Tongue (tissue), 2 donors: ENCODE results near the gene OR3A3. TPM values are rescaled to one million over a fixed set of nuclear protein-coding genes. Genes with fewer than 3 reads are reported as not detected.
"Not testable (repeated sequence)": the region's sequence is repeated elsewhere in the genome, so short reads cannot be mapped to it uniquely, and the experiment has no call there.

Experiments used
- DNase-seq: peaks from one replicate; pipeline ENCODE4 v3.0.0-alpha.2; 2015
- total RNA-seq: library from RNA; depleted of rRNA; stranded (reverse); fragments of >200 nt; gene quantifications from one replicate; pipeline ENCODE4 v1.2.3, GENCODE V29; 2014

The OR3A3 gene
- total RNA-seq: not detected

- no peak for DNase-seq
These were observed at the start of gene OR3A3 for GRCh38 chr17:3411070-3411469. Gene OR3A3, plus strand, starts transcription at chr17:3411370.

GRCh38 chr17:3371167-3371566 is 40.0 kb upstream of the OR3A3 start:
- DNase-seq: not testable (repeated sequence)

GRCh38 chr17:3378321-3378720 is 32.8 kb upstream of the OR3A3 start:
- no peak for DNase-seq

GRCh38 chr17:3381957-3382356 is 29.2 kb upstream of the OR3A3 start:
- no peak for DNase-seq

GRCh38 chr17:3385869-3386816 is 25.0 kb upstream of the OR3A3 start, which contains the start of gene OR3A2:
Gene OR3A2, minus strand, starts transcription at chr17:3386308.
- DNase-seq: peak; percentile 1

- no peak for DNase-seq
These were observed 21.4 kb upstream of the OR3A3 start for GRCh38 chr17:3389791-3390190.

GRCh38 chr17:3397801-3398200 is 13.4 kb upstream of the OR3A3 start:
- DNase-seq: not testable (repeated sequence)

GRCh38 chr17:3398310-3398709 is 12.9 kb upstream of the OR3A3 start, which contains the start of gene OR1E1:
Gene OR1E1, minus strand, starts transcription at chr17:3398410. Its CDS starts 0 bp downstream, at chr17:3398410.
- DNase-seq: no peak

GRCh38 chr17:3400055-3400454 is 11.1 kb upstream of the OR3A3 start:
- peak; percentile 7 for DNase-seq

GRCh38 chr17:3401786-3402185 is 9.4 kb upstream of the OR3A3 start:
- DNase-seq: no peak

- DNase-seq: not testable (repeated sequence)
These were observed 7.3 kb upstream of the OR3A3 start for GRCh38 chr17:3403856-3404255.

- not testable (repeated sequence) for DNase-seq
These were observed 1.0 kb downstream of the OR3A3 start for GRCh38 chr17:3412216-3412615.

- no peak for DNase-seq
These were observed 4.4 kb downstream of the OR3A3 start for GRCh38 chr17:3415610-3416009.

- DNase-seq: no peak
These were observed 7.1 kb downstream of the OR3A3 start for GRCh38 chr17:3418222-3418621.

GRCh38 chr17:3433215-3433614 is 22.0 kb downstream of the OR3A3 start:
- DNase-seq: peak; percentile 5

- DNase-seq: no peak
These were observed 22.6 kb downstream of the OR3A3 start, which contains the start of gene OR1E2 for GRCh38 chr17:3433741-3434140. Gene OR1E2, minus strand, starts transcription at chr17:3433841. Its CDS starts 0 bp downstream, at chr17:3433841.

- no peak for DNase-seq
These were observed 27.2 kb downstream of the OR3A3 start for GRCh38 chr17:3438368-3438767.

GRCh38 chr17:3440451-3440850 is 29.3 kb downstream of the OR3A3 start:
- no peak for DNase-seq

- DNase-seq: no peak
These were observed 36.5 kb downstream of the OR3A3 start for GRCh38 chr17:3447625-3448024.

- no peak for DNase-seq
These were observed 37.0 kb downstream of the OR3A3 start for GRCh38 chr17:3448059-3448665.

GRCh38 chr17:3466355-3466754 is 55.2 kb downstream of the OR3A3 start:
- not testable (repeated sequence) for DNase-seq

- no peak for DNase-seq
These were observed 58.4 kb downstream of the OR3A3 start for GRCh38 chr17:3469529-3469928.

GRCh38 chr17:3471599-3471998 is 60.4 kb downstream of the OR3A3 start, which contains the start of gene SPATA22:
Gene SPATA22, minus strand, starts transcription at chr17:3471819. Its CDS starts 2,494 bp downstream, at chr17:3469325.
- no peak for DNase-seq
